Measurements from ENCODE around the gene KCNMB1.

DNA sequence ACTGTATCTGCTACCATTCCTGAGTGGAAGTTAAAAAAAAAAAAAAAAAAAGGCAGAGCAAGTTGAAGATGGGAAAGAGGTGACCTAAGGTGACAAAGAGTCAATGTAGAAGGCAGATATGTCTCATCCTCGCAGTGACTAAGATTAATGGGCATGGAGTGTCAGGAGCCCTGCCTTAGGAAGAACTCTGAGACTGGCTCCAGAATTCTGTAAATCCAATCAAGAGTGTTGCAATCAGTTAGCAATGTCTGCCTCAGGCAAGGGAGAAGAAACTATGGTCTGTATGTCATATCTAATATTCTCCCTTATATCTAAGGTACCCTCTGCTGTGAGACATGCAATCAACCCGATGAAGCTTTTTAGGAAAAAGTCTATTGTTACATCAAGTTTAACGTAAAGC is 24.7 kb upstream of the KCNMB1 start:
- TF ChIP-seq, protein P1, sequence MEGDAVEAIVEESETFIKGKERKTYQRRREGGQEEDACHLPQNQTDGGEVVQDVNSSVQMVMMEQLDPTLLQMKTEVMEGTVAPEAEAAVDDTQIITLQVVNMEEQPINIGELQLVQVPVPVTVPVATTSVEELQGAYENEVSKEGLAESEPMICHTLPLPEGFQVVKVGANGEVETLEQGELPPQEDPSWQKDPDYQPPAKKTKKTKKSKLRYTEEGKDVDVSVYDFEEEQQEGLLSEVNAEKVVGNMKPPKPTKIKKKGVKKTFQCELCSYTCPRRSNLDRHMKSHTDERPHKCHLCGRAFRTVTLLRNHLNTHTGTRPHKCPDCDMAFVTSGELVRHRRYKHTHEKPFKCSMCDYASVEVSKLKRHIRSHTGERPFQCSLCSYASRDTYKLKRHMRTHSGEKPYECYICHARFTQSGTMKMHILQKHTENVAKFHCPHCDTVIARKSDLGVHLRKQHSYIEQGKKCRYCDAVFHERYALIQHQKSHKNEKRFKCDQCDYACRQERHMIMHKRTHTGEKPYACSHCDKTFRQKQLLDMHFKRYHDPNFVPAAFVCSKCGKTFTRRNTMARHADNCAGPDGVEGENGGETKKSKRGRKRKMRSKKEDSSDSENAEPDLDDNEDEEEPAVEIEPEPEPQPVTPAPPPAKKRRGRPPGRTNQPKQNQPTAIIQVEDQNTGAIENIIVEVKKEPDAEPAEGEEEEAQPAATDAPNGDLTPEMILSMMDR (IDR thresholded peaks at IDR 0.05 in 4 of 5, conservative IDR thresholded peaks at IDR 0.05 in 1 of 5) = no peak
- no peak for TF ChIP-seq POLR2A (IDR thresholded peaks at IDR 0.05)
